GM19328 (cell line): Measurements from ENCODE around the gene CLSTN1.
"Not testable (repeated sequence)": the region's sequence is repeated elsewhere in the genome, so short reads cannot be mapped to it uniquely, and the experiment has no call there.

Experiments used
- ATAC-seq: cut with Tn5 transposase; IDR thresholded peaks from one replicate; pipeline ENCODE4 v1.9.1; 2021; ENCODE audit warnings: mild to moderate bottlenecking, moderate library complexity; ENCODE audit not compliant: unreplicated experiment

The CLSTN1 gene

DNA sequence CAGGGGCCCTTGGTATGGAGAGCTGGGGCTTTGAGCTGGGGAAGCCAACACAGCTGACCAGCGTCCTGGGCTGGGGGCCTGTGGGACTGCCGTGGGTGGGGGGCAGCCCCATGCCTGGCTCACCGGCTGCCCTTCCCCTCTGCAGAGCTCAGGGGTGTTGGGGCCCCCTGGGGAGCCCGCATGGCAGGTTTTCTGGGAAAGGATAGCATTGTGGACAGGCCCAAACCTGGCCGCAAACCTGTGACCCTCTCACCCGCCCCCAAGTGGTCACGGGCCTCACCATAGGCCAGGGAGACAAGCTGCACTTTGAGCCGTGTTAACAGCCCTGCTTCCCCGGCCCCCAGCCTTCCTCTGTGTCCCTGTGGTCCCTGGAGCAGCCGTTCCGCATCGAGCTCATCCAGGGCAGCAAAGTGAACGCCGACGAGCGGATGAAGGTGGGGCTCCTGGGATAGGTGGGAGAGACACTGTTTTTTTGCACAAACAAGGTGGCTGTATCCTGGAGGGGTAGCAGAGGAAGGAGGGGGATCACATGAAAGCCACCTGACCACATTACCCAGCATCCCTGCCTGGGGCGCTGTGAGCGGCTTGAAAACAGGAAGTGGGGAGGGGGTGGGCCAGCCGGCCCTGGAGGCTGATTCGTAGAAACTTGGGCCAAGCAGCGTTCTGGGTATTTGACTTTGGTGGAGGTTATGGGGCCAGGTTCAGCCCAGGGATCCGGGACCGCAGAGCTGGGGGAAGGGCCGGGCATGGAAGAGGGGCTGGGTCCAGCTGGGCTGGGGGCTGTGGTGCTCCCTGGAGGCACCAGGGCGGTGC, 106.4 kb downstream of the CLSTN1 start:
- peak; percentile 57 for ATAC-seq

DNA sequence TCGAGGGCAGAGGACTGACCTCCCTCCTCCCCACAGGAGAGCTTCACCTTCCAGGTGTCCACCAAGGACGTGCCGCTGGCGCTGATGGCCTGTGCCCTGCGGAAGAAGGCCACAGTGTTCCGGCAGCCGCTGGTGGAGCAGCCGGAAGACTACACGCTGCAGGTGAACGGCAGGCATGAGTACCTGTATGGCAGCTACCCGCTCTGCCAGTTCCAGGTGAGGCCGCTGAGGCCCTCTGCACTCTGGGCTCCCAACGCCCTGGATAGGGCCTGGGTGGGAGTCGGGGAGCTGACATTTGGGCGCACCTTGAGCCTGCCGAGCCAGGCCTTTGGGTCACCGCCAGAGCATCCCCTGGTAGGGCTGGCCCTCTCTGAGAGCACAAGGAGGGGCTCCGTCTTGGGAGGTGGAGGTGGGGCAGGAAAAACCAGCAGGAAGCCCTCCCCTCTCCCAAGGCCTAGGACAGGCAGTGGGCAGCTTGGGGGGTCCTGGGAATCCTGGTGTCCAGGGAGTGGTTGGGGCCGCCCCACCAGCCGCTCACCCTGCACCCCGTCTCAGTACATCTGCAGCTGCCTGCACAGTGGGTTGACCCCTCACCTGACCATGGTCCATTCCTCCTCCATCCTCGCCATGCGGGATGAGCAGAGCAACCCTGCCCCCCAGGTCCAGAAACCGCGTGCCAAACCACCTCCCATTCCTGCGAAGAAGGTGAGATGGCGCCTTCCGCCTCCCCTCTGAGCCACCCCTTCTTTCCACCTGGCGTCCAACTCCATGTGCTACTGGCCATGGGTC, 107.2 kb downstream of the CLSTN1 start:
- no peak for ATAC-seq

DNA sequence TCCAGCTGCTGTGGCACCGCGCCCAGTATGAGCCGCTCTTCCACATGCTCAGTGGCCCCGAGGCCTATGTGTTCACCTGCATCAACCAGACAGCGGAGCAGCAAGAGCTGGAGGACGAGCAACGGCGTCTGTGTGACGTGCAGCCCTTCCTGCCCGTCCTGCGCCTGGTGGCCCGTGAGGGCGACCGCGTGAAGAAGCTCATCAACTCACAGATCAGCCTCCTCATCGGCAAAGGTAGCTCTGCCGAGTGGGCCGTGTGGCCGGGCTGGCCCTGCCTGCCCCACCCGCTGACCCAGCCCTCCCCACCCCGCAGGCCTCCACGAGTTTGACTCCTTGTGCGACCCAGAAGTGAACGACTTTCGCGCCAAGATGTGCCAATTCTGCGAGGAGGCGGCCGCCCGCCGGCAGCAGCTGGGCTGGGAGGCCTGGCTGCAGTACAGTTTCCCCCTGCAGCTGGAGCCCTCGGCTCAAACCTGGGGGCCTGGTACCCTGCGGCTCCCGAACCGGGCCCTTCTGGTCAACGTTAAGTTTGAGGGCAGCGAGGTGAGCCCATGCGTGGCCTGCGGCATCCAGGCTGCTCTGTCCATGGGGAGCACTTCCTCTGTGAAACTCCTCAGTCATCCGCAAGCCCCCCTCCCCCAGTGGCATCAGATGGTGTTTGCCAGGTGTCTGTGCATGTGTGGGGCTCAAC, 108.1 kb downstream of the CLSTN1 start:
- ATAC-seq, result no peak

DNA sequence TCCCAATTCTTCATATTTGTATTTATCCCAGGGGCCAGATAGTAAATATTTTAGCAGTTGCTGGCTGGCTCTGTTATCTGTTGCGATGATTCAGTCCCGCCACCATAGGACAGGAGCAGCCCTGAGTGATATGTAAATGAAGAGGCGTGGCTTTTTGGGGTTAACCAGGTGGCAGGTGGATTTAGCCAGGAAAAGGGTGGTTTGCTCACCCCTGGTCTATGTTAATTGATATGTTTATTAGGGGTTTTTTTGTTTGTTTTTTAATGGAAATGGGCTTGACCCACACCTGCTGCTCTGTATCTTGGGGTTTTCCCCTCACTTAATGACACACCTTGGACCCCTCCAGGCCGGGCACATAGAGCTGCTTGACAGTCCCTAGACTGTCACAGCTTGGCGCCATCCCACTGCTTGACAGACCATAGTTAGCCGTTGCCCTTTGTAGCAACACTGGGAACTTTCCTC, 109.5 kb downstream of the CLSTN1 start:
- no peak for ATAC-seq

DNA sequence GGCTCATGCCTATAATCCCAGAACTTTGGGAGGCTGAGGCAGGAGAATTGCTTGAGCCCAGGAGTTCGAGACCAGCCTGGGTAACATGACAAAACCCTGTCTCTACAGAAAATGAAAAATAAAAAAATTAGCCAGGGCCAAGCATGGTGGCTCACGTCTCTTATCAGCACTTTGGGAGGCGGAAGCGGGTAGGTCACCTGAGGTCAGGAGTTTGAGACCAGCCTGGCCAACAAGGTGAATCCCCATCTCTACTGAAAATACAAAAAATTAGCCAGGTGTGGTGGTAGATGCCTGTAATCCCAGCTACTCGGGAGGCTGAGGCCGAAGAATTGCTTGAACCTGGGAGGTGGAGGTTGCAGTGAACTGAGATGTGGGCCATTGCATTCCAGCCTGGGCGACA, 111.0 kb downstream of the CLSTN1 start:
- ATAC-seq, result not testable (repeated sequence)

DNA sequence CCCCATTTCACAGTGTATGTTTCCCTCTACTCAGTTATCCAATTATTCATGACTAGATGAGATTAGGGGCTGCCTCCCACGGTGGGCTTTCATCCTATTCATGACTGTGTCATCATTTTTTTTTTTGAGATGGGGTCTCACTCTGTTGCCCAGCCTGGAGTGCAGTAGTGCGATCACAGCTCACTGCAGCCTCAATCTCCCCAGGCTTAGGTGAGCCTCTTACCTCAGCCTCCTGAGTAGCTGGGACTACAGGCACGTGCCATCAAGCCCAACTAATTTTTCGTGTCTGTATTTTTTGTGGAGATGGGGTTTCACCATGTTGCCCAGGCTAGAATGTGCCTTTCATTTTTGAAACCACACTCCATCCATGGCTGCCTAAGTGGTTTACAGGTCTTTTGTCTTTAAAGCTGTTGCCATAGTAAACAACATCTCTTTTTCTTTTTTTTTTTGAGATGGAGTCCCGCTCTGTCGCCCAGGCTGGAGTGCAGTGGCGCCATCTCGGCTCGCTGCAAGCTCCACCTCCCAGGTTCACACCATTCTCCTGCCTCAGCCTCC, 112.2 kb downstream of the CLSTN1 start:
- no peak for ATAC-seq

DNA sequence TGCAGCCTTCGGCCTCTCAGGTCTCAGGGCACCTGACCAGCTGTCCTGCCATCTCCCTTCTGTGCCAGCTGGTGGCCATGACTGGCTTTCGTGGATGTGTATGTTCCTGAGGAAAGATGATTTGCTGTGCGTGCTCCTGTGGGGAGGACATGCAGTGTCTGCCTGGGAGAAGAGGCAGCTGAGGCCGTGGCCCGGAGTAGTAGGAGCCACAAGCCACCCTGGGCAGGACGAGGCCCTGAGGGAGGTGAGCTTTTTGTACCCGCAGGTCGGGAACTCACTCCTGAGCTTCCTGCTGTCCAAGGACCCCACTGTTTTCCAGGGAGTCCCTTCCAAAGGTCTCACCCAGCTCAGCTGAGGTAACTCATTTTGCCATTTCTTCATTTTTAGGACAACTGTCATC, 113.7 kb downstream of the CLSTN1 start:
- ATAC-seq, result no peak

GRCh38 chr1:9706178-9706577, 117.6 kb downstream of the CLSTN1 start:
- no peak for ATAC-seq

- ATAC-seq, result no peak
Observed at GRCh38 chr1:9705337-9706093, 118.2 kb downstream of the CLSTN1 start.

DNA sequence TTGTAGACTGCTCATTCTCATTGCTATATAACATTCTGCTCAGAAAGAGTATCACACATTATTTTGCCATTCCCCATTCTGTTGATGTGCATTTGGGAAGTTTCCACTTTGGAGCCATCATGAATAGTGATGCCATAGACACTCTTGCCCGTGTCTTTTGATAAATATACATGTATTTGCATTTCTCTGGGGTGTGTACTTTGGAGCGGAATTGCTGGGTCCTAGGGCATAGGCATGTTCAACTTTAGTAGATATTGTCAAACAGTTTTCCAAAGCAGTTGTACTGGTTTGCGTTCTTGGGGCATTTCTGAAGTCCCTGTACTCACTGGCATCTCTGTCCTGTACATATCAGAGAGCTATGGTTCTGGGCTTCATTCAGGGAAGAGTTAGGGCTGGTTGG, 120.1 kb downstream of the CLSTN1 start:
- no peak for ATAC-seq

GRCh38 chr1:9703165-9703509, 120.6 kb downstream of the CLSTN1 start:
- no peak for ATAC-seq

- no peak for ATAC-seq
Observed at GRCh38 chr1:9701665-9702064, 122.1 kb downstream of the CLSTN1 start.

DNA sequence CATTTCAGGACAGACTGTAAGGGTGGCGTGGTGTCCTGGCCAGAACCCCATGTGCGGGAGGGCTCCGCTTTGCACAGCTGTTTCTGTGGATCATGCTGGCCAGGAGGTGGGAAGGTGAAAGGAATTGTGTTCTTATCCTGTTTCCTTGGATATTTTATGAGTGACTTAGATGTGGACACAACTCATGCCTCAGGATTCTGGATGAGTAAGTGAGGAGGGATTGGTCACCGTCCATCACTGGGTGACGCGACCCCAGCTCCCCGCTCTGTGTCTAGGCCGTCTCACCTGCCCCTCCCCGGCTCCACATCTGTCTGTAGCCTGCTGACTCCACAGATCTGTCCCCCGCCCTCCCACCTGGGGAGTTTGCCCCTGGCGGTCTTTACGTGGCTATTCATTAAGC, 123.4 kb downstream of the CLSTN1 start:
- no peak for ATAC-seq

DNA sequence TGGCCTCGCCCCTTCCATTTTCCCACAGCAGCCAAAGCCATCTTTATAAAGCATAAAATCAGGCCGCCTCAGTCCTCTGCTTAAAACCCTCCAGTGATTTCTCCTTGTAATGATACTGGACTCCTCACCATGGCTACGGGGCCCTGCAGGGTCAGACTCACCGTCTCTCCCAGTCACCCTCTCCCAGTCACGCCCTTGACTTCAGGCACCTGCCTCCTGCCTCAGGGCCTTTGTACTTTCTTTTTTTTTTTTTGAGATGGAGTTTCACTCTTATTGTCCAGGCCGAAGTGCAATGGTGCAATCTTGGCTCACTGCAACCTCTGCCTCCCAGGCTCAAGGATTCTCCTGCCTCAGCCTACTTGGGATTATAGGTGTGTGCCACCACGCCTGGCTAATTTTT, 124.4 kb downstream of the CLSTN1 start:
- no peak for ATAC-seq

GRCh38 chr1:9696793-9697192, 127.0 kb downstream of the CLSTN1 start:
- ATAC-seq, result no peak

GRCh38 chr1:9691691-9692090, 132.1 kb downstream of the CLSTN1 start:
- no peak for ATAC-seq

DNA sequence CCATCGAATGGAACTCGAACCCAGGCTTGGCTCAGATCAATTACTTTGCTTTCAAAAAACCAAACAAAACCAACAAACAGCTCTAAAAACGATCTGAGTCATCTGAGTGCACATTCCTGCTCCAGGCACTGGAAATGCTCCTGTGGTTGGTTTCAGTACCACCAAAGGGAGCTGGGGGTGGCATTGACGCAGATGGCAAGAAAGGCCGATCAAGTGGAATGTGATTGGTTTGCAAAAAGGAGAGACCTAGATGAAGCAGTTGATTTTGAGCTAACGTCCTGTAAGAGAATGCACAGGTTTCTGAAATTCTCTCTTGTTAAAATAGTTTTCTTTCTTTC, 132.7 kb downstream of the CLSTN1 start:
- no peak for ATAC-seq

DNA sequence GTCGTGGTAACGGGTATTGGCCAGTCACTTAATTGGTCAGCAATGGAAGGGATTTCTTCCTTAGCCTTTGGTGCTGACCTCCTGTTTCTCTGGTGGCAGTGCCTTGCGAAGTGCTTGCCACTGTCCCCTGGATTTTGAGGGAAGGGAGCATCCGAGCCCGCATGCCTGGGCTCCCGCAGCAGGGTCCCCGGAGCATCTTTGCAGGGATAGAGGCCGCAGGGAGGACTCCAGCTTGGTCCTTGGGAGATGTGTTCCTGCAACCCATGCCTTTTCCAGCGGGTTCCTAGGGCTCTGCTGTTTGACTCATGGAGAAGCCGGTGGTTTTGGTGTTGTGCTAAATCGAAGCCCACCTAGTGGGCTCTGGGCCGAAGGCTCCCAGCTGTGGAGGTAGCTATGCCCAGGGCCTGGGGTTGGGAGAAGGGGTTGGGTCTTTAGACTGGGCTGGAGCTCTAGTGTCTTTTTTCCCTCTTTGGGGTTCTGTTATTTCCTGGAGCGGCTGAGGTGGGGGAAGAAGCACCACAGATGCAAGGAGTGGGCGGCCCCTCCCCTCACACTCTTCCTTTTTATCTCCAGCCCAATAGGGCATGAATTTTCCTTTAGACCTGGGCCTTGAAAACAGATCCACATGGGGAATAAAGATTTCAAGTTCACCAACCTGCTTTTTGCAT, 133.2 kb downstream of the CLSTN1 start:
- ATAC-seq, result no peak

- no peak for ATAC-seq
Observed at GRCh38 chr1:9689971-9690381, 133.8 kb downstream of the CLSTN1 start.

GRCh38 chr1:9689011-9689706, 134.6 kb downstream of the CLSTN1 start:
- ATAC-seq, result peak; percentile 54
